Vagina (tissue), 2 donors: ENCODE results near the gene CDKN1B. TPM values are rescaled to one million over a fixed set of nuclear protein-coding genes. Genes with fewer than 3 reads are reported as not detected.
A peak's percentile ranks its signal among the peaks of the same experiment; 100 is the strongest.

ENCODE experiments used
- DNase-seq, 2 donors: peaks; one replicate each; pipeline ENCODE4 v3.0.0-alpha.2; 2017; ENCODE audit errors: extremely low spot score in 2 of 2
- H3K27ac ChIP-seq: fragments of 200-600 bp; sonication (generic); one replicate; pipeline ENCODE4 v1.5.1; 2019
- H3K27me3 ChIP-seq: fragments of 200-600 bp; sonication (generic); one replicate; pipeline ENCODE4 v1.5.1; 2019
- H3K36me3 ChIP-seq, 2 donors: fragments of 200-600 bp; sonication (generic); one replicate each; pipeline ENCODE4 v1.5.1; 2017 to 2019
- H3K4me1 ChIP-seq: fragments of 200-600 bp; sonication (generic); one replicate; pipeline ENCODE4 v1.5.1; 2019
- H3K4me3 ChIP-seq, 2 donors: fragments of 200-600 bp; sonication (generic); 1 replicate in 1 of 2; 2 replicates in 1 of 2; pipeline ENCODE4 v1.5.1; 2016 to 2019
- H3K9me3 ChIP-seq: fragments of 200-600 bp; sonication (generic); one replicate; pipeline ENCODE4 v1.5.1; 2019
- POLR2A ChIP-seq, 2 donors: fragments of 450-650 bp; IDR thresholded peaks; one replicate each; pipeline ENCODE4 v1.6.1; 2017; ENCODE audit warnings: antibody characterized with exemption in 2 of 2, mild to moderate bottlenecking in 2 of 2, moderate library complexity in 2 of 2
- POLR2AphosphoS5 ChIP-seq, 2 donors: sonication (generic); formaldehyde crosslinking; IDR thresholded peaks; one replicate each; pipeline ENCODE4 v1.9.0; 2017; ENCODE audit warnings: antibody characterized with exemption in 2 of 2, mild to moderate bottlenecking in 2 of 2, low read depth in 1 of 2; ENCODE audit not compliant: insufficient read depth in 1 of 2
- intact Hi-C: fragments of 100-400 bp; cut with DNase I; formaldehyde crosslinking; loops from one replicate; pipeline ENCODE4 v1.15.1; 2023
- total RNA-seq: library from RNA; depleted of rRNA; stranded (reverse); fragments of >200 nt; gene quantifications from one replicate; pipeline ENCODE4 v1.2.3, GENCODE V29; 2016
- TF ChIP-seq, protein P1 (sequence below), 3 experiments: fragments of 450-650 bp in 2 of 3; fragments of 200-600 bp in 1 of 3; sonication (generic) in 1 of 3; IDR thresholded peaks; one replicate each; pipeline ENCODE4 v1.5.1; 2017 to 2019; ENCODE audit warnings: antibody characterized with exemption in 3 of 3, mild to moderate bottlenecking in 2 of 3, moderate library complexity in 2 of 3

Gene CDKN1B
- total RNA-seq, 1 donor from 2014 or later = 52.5 TPM

- no peak for DNase-seq
- H3K9me3 ChIP-seq = no peaks in the 10 kb centered on the region
- H3K36me3 ChIP-seq = peaks cover 0 to 14% of the 10 kb centered on the region in 2 donors
- TF ChIP-seq, protein P1, sequence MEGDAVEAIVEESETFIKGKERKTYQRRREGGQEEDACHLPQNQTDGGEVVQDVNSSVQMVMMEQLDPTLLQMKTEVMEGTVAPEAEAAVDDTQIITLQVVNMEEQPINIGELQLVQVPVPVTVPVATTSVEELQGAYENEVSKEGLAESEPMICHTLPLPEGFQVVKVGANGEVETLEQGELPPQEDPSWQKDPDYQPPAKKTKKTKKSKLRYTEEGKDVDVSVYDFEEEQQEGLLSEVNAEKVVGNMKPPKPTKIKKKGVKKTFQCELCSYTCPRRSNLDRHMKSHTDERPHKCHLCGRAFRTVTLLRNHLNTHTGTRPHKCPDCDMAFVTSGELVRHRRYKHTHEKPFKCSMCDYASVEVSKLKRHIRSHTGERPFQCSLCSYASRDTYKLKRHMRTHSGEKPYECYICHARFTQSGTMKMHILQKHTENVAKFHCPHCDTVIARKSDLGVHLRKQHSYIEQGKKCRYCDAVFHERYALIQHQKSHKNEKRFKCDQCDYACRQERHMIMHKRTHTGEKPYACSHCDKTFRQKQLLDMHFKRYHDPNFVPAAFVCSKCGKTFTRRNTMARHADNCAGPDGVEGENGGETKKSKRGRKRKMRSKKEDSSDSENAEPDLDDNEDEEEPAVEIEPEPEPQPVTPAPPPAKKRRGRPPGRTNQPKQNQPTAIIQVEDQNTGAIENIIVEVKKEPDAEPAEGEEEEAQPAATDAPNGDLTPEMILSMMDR (IDR thresholded peaks at IDR 0.05) = no peak
- TF ChIP-seq POLR2A (IDR thresholded peaks at IDR 0.05) = no peak
- no peak for TF ChIP-seq POLR2AphosphoS5 (IDR thresholded peaks at IDR 0.05; ENCODE audit: insufficient read depth in 1 of 2, low read depth in 1 of 2)
- peak overlapping the region; percentile 100 for H3K27ac ChIP-seq
- intact Hi-C loops = loop anchor here (2.0 kb wide), 1 partner anchor 73 kb away; no protein-coding TSS in a partner anchor
- H3K4me3 ChIP-seq = peak overlapping the region; percentile 93 to 100
- peaks cover 54% of the 10 kb centered on the region for H3K4me1 ChIP-seq
- H3K27me3 ChIP-seq = no peaks in the 10 kb centered on the region
Observed at GRCh38 chr12:12716151-12716792, 896 bp upstream of the CDKN1B start.

DNA sequence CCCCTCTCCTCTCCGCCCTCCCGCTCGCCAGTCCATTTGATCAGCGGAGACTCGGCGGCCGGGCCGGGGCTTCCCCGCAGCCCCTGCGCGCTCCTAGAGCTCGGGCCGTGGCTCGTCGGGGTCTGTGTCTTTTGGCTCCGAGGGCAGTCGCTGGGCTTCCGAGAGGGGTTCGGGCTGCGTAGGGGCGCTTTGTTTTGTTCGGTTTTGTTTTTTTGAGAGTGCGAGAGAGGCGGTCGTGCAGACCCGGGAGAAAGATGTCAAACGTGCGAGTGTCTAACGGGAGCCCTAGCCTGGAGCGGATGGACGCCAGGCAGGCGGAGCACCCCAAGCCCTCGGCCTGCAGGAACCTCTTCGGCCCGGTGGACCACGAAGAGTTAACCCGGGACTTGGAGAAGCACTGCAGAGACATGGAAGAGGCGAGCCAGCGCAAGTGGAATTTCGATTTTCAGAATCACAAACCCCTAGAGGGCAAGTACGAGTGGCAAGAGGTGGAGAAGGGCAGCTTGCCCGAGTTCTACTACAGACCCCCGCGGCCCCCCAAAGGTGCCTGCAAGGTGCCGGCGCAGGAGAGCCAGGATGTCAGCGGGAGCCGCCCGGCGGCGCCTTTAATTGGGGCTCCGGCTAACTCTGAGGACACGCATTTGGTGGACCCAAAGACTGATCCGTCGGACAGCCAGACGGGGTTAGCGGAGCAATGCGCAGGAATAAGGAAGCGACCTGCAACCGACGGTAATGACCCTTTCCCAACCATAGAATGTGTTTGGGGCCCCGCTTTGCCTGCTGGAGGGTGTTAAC is 615 bp downstream of the CDKN1B start:
- H3K36me3 ChIP-seq = peaks cover 0 to 15% of the 10 kb centered on the region in 2 donors
- H3K4me1 ChIP-seq = peaks cover 62% of the 10 kb centered on the region
- no peaks in the 10 kb centered on the region for H3K9me3 ChIP-seq
- H3K4me3 ChIP-seq = peak overlapping the region; percentile 93 to 100
- TF ChIP-seq, protein P1 (IDR thresholded peaks at IDR 0.05) = no peak
- TF ChIP-seq POLR2A (IDR thresholded peaks at IDR 0.05) = no peak
- peak in 1 of 2 donors; percentile 60 for TF ChIP-seq POLR2AphosphoS5 (IDR thresholded peaks at IDR 0.05; ENCODE audit: insufficient read depth in 1 of 2, low read depth in 1 of 2)
- no peak for DNase-seq
- peak overlapping the region; percentile 100 for H3K27ac ChIP-seq
- no peaks in the 10 kb centered on the region for H3K27me3 ChIP-seq
- intact Hi-C loops = loop anchor here (1.0 to 2.0 kb wide), 2 partner anchors 8 to 71 kb away; no protein-coding TSS in a partner anchor

GRCh38 chr12:12718381-12718759 is 1.2 kb downstream of the CDKN1B start:
- no peak for DNase-seq
- intact Hi-C loops = no loop called here
- TF ChIP-seq, protein P1 (IDR thresholded peaks at IDR 0.05) = no peak
- TF ChIP-seq POLR2A (IDR thresholded peaks at IDR 0.05) = no peak
- TF ChIP-seq POLR2AphosphoS5 (IDR thresholded peaks at IDR 0.05; ENCODE audit: insufficient read depth in 1 of 2, low read depth in 1 of 2) = no peak
- peaks cover 0 to 15% of the 10 kb centered on the region in 2 donors for H3K36me3 ChIP-seq
- H3K27ac ChIP-seq = peak overlapping the region; percentile 100
- H3K4me1 ChIP-seq = peaks cover 66% of the 10 kb centered on the region
- H3K9me3 ChIP-seq = no peaks in the 10 kb centered on the region
- H3K27me3 ChIP-seq = no peaks in the 10 kb centered on the region
- H3K4me3 ChIP-seq = peak overlapping the region; percentile 93 to 100

GRCh38 chr12:12718853-12719252 is 1.7 kb downstream of the CDKN1B start:
- Histone ChIP-seq H3K27me3 (no peaks in the 10 kb centered on the region), H3K36me3 (peaks cover 0 to 15% of the 10 kb centered on the region in 2 donors), H3K9me3 (no peaks in the 10 kb centered on the region), H3K4me1 (peaks cover 63% of the 10 kb centered on the region), H3K27ac (peak overlapping the region; percentile 100), H3K4me3 (peak overlapping the region; percentile 93 to 100)
- intact Hi-C loops = no loop called here
- no peak for DNase-seq
- TF ChIP-seq, protein P1 (IDR thresholded peaks at IDR 0.05) = no peak
- TF ChIP-seq POLR2A (IDR thresholded peaks at IDR 0.05) = no peak
- TF ChIP-seq POLR2AphosphoS5 (IDR thresholded peaks at IDR 0.05; ENCODE audit: insufficient read depth in 1 of 2, low read depth in 1 of 2) = no peak
